T-helper 17 cell (primary cell): Measurements from ENCODE around the gene RHBDL1. TPM values are rescaled to one million over a fixed set of nuclear protein-coding genes. Genes with fewer than 3 reads are reported as not detected.

Source experiments
- ATAC-seq: fragments of 150-1000 bp; cut with Tn5 transposase; 2 replicates; pipeline ENCODE4 v1.10.0; 2021; ENCODE audit warnings: mild to moderate bottlenecking, moderate library complexity
- DNase-seq, 3 donors: peaks; one replicate each; pipeline versions ENCODE4 v3.0.0 to v3.0.0-alpha.2; 2020 to 2021
- H3K9me3 ChIP-seq: one replicate; pipeline ENCODE4 v1.7.0; 2013; ENCODE audit warnings: low read length, mild to moderate bottlenecking; ENCODE audit not compliant: control insufficient read depth, poor library complexity, severe bottlenecking
- H3K27ac Mint-ChIP-seq: one replicate; pipeline ENCODE4 v1.8.0; 2022; ENCODE audit warnings: mild to moderate bottlenecking, moderate library complexity, mixed read lengths
- H3K27me3 Mint-ChIP-seq: one replicate; pipeline ENCODE4 v1.8.0; 2022; ENCODE audit warnings: mixed read lengths
- H3K36me3 Mint-ChIP-seq: one replicate; pipeline ENCODE4 v1.8.0; 2022; ENCODE audit warnings: low read depth, mixed read lengths
- H3K4me1 Mint-ChIP-seq: one replicate; pipeline ENCODE4 v1.8.0; 2022; ENCODE audit warnings: mild to moderate bottlenecking, mixed read lengths
- H3K4me3 Mint-ChIP-seq: one replicate; pipeline ENCODE4 v1.8.0; 2022; ENCODE audit warnings: mild to moderate bottlenecking, moderate library complexity, mixed read lengths
- total RNA-seq, 4 donors: library from RNA in 2 of 4; stranded (reverse) in 2 of 4; gene quantifications; one replicate each; pipeline ENCODE4 v1.2.3 and lab custom pipeline; 2022 to 2026

Gene RHBDL1
- total RNA-seq, 2 donors from 2014 or later = 5.7 to 5.9 TPM

GRCh38 chr16:716768-717325, 41.4 kb downstream of the RHBDL1 start:
- Mint-ChIP-seq H3K4me3 (peak overlapping the region; percentile 3), H3K27ac (no peak overlapping the region), H3K27me3 (peaks cover 6% of the 10 kb centered on the region), H3K36me3 (no peaks in the 10 kb centered on the region), H3K4me1 (peaks cover 19% of the 10 kb centered on the region)
- DNase-seq (no peak), ATAC-seq (no peak)
- no peaks in the 10 kb centered on the region for H3K9me3 ChIP-seq

DNA sequence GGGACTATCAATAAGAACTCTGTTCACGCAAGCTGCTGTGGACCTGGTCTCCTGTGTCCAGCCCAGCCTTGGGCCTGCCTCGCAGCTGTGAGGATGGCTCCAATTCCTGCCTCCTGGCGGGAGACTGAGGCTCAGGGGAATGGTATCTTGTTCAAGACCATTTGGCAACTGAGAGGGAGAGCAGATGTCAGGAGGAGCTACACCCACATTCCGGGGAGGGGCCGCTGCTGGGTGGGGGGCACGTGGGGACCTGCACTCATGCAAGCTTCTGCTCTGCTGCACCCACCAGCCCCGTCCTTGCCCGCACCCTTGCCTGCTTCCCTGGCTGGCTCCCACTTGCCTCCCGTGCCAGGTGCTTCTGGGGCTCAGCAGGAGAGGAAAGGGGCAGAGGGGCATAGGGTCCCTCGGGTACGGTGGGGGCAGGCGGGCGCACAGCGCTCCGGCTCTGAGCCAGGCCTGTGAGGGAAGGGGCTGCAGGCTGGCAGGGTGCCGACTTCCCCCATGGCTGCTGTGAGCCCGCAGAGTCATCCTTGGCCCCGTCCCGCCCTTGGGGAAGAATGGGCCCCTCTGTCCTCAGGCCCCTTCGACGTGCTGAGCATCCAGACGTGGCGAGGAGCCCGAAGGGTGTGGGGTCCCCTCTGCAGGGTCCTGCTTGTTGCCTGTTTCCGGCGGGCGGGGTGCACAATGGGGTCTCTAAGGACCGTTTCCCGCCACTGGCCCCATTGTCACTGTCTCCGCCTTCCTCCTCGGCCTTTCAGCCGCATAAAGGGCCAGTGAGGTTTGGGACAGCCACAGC, 42.2 kb downstream of the RHBDL1 start:
- DNase-seq (no peak), ATAC-seq (no peak)
- H3K27me3 Mint-ChIP-seq = peaks cover 6% of the 10 kb centered on the region
- H3K4me1 Mint-ChIP-seq = peaks cover 17% of the 10 kb centered on the region
- no peaks in the 10 kb centered on the region for H3K36me3 Mint-ChIP-seq
- H3K4me3 Mint-ChIP-seq = no peak overlapping the region
- no peak overlapping the region for H3K27ac Mint-ChIP-seq
- H3K9me3 ChIP-seq = no peaks in the 10 kb centered on the region

DNA sequence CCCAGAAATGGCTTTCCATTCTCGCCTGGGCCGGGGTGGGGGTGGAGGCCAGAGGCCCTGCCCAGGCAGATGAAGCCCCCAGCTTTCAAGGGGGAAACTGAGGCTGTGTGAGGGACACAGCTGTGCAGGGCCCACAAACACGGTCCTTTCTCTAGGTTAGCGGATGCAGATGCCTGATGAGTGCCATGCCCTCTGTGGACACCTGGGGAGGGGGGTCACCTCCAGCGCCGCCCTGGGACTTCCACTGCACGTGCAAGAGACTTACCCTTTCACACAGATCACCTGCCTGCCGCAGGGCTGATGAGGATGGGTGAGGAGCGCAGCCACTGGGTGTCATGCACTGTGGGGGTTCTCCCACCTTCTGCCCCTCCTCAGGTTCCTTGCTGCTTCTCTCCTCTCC, 42.9 kb downstream of the RHBDL1 start:
- Mint-ChIP-seq H3K4me1 (peaks cover 16% of the 10 kb centered on the region), H3K36me3 (no peaks in the 10 kb centered on the region), H3K27me3 (peaks cover 6% of the 10 kb centered on the region), H3K27ac (no peak overlapping the region), H3K4me3 (no peak overlapping the region)
- no peak for DNase-seq
- no peaks in the 10 kb centered on the region for H3K9me3 ChIP-seq
- ATAC-seq = no peak

DNA sequence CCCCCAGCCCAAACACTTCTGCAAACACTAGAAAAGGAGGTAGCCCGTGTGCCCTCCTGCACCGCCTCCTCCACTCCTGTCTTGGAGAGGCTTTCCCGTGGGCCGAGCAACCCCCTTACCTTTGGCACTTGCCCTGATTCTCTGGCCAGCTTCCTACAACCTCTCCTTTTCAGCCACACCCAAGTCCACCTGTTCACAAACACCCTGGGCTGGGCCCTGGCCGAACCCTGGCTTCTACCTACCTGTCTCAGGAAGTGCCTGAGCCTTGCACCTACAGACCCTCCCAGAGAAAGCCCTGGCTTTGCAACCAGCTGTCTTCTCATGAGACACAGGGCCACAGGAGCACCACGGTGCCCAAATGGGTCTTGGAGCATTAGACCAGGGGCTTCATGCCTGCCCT, 43.5 kb downstream of the RHBDL1 start:
- peaks cover 6% of the 10 kb centered on the region for H3K27me3 Mint-ChIP-seq
- DNase-seq (no peak), ATAC-seq (no peak)
- H3K36me3 Mint-ChIP-seq = no peaks in the 10 kb centered on the region
- no peaks in the 10 kb centered on the region for H3K9me3 ChIP-seq
- H3K4me3 Mint-ChIP-seq = no peak overlapping the region
- H3K4me1 Mint-ChIP-seq = peaks cover 16% of the 10 kb centered on the region
- H3K27ac Mint-ChIP-seq = no peak overlapping the region

- Mint-ChIP-seq H3K4me1 (peaks cover 14% of the 10 kb centered on the region), H3K36me3 (no peaks in the 10 kb centered on the region), H3K27me3 (peaks cover 6% of the 10 kb centered on the region), H3K4me3 (peak overlapping the region; percentile 83), H3K27ac (no peak overlapping the region)
- no peaks in the 10 kb centered on the region for H3K9me3 ChIP-seq
- ATAC-seq = no peak
- DNase-seq = no peak
Measured at GRCh38 chr16:719815-720446, 44.5 kb downstream of the RHBDL1 start.

- Mint-ChIP-seq H3K27me3 (peaks cover 6% of the 10 kb centered on the region), H3K4me3 (peak overlapping the region; percentile 83), H3K27ac (no peak overlapping the region), H3K36me3 (no peaks in the 10 kb centered on the region), H3K4me1 (peaks cover 14% of the 10 kb centered on the region)
- DNase-seq (no peak), ATAC-seq (peak; percentile 11)
- H3K9me3 ChIP-seq = no peaks in the 10 kb centered on the region
Measured at GRCh38 chr16:720447-720989, 45.0 kb downstream of the RHBDL1 start.

- DNase-seq = peak; percentile 56 to 62 (median 58)
- Mint-ChIP-seq H3K27me3 (peaks cover 5% of the 10 kb centered on the region), H3K36me3 (no peaks in the 10 kb centered on the region), H3K4me3 (peak within 1 kb of the TSS; percentile 83), H3K4me1 (peaks cover 11% of the 10 kb centered on the region), H3K27ac (no peak within 1 kb of the TSS)
- ATAC-seq = peak; percentile 81
- H3K9me3 ChIP-seq = no peaks in the 10 kb centered on the region
Measured at GRCh38 chr16:720990-721764, 45.7 kb downstream of the RHBDL1 start, which contains the start of gene ANTKMT. ANTKMT (plus strand) TSS chr16:721146; CDS start chr16:721275, 129 bp downstream.

DNA sequence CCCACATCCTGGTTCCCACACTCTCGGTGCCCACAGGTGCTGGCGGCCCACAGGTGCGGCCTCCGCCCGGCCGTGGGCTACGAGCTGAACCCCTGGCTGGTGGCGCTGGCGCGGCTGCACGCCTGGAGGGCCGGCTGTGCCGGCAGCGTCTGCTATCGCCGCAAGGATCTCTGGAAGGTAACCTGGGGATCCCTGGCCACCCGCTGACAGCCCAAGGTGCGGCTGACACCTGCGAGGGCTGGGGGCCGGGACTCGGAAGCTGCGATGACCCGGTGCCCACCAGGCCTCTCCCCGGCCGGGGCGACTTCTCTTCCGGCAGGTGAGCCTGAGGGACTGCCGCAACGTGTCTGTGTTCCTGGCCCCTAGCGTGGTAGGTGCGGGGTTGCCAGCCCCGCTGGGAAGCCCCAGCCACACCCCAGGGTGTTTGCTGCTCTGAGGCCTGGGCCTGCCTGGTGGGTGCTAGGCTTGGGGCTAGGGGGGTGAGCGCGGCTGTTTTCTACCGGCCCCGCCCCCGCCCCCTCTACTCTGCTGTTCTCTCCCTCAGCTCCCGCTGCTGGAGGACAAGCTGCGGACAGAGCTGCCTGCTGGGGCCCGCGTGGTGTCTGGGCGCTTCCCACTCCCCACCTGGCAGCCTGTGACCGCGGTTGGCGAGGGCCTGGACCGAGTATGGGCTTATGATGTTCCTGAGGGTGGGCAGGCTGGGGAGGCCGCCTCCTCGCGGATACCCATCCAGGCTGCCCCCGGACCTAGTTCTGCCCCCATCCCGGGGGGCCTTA, 46.5 kb downstream of the RHBDL1 start:
- no peak overlapping the region for H3K27ac Mint-ChIP-seq

DNA sequence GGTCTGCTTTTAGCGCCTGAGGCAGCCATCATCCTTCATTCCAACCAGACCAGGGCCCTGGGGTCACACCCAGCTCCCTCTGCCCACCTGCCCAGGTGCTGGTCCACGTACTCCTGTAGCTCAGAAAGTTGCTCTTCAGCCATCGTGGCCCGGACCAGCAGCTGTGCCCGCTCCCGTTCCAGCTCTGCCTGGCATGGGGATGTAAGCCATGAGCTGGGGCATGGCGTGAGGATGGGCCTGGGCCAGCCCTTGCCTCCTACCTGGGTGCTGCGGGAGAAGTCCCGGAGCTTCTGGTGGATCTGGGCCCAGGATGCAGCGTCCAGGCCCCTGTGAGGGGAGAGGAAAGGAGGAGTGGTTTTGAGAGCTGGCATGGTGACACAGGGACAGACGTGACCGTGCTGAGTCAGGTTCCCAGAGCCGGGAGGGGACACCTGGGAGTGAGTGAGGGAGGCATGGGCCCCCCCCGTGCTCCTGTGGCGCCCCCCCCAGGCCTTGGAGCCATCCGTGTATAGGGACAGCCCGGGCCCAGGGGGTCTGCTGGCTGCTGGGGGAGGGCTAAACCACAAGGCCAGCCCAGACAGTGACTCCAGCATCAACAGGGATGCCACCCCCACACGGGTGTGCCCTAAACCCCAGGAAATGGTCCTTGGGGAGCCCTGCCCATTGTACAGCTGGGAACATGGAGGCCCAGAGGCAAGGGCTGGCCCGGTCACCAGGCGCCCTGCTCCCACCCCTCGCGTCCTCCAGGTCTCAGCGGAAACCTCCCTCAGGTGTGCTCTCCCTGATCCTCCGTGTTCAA, 47.6 kb downstream of the RHBDL1 start:
- H3K27me3 Mint-ChIP-seq = no peaks in the 10 kb centered on the region
- H3K4me3 Mint-ChIP-seq = peak overlapping the region; percentile 70
- no peak overlapping the region for H3K27ac Mint-ChIP-seq
- no peaks in the 10 kb centered on the region for H3K36me3 Mint-ChIP-seq
- DNase-seq = no peak
- peaks cover 8% of the 10 kb centered on the region for H3K4me1 Mint-ChIP-seq
- H3K9me3 ChIP-seq = no peaks in the 10 kb centered on the region
- ATAC-seq = no peak

More for the DNA sequence above, 46.5 kb downstream of the RHBDL1 start:
- Mint-ChIP-seq H3K27me3 (no peaks in the 10 kb centered on the region), H3K4me3 (peak overlapping the region; percentile 67), H3K36me3 (no peaks in the 10 kb centered on the region), H3K4me1 (peaks cover 8% of the 10 kb centered on the region)
- ATAC-seq (no peak), DNase-seq (no peak)
- no peaks in the 10 kb centered on the region for H3K9me3 ChIP-seq

DNA sequence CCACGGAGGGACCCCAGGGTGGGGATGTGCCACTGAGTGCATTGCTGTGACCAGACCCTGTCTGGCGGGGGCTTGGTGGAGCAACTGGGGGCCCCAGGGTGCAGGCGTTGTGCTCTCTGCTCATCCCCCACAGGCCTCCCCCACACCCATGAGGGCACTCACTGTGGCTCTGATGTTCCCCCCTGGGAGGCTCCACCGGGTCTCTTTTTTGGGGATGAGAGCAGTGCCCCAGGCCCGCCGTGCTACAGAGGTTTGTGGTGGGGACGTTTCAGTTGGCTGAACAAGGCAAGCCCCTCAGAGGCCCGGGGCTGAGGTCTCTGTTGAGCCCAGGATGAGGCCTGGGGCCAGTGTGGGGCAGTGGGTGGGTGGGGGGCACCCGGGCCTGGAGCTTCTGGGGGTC, 48.2 kb downstream of the RHBDL1 start:
- ATAC-seq (no peak), DNase-seq (no peak)
- H3K9me3 ChIP-seq = no peaks in the 10 kb centered on the region
- Mint-ChIP-seq H3K27ac (no peak overlapping the region), H3K36me3 (no peaks in the 10 kb centered on the region), H3K27me3 (no peaks in the 10 kb centered on the region), H3K4me3 (no peak overlapping the region), H3K4me1 (peaks cover 8% of the 10 kb centered on the region)

DNA sequence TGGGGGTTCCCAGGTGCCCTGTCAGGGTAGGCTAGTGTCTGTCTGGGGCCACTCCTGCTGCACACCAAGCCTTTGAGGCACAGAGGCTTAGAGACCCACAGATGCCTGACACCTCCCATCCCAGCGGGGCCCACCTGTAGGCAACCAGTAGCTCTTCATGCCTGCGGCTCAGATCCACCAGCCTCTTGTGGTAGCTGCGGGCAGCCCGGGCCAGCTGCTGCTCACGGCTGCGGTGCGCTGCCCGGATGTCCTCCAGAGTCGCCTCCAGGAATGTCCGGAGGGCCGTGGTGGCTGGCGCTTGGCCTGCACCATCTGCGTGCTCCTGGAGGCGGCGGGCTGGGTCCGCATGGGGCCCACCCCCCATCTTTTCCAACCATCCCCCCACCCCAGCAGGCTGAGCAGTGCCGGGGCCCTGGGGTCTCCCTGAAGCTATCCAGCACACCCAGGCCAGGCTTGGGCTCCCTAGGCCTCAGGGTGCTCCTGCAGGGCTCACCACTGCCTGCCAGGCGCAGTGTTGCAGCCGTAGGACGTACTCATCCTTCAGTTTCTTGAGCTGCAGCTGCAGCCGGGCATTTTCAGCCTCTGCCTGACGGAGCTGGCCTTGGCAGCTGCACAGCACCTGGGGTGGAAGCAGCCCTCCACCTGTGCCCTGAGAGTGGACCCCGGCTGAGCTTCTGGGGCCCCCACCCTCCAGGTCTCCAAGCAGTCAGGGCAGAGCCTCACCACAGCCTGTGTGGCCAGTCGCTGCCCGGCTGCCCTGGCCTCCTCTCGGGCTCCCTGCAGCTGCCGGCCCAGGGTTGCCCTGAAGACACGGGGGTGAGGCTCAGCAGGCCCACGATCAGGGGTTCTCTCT, 48.9 kb downstream of the RHBDL1 start:
- ATAC-seq (no peak), DNase-seq (no peak)
- H3K4me3 Mint-ChIP-seq = no peak overlapping the region
- H3K36me3 Mint-ChIP-seq = no peaks in the 10 kb centered on the region
- H3K27me3 Mint-ChIP-seq = no peaks in the 10 kb centered on the region
- no peak overlapping the region for H3K27ac Mint-ChIP-seq
- H3K4me1 Mint-ChIP-seq = peaks cover 4% of the 10 kb centered on the region
- H3K9me3 ChIP-seq = no peaks in the 10 kb centered on the region
